H1 (cell line): Measurements from ENCODE around the gene TDRD6. TPM values are rescaled to one million over a fixed set of nuclear protein-coding genes. Genes with fewer than 3 reads are reported as not detected.

Experiments
- CTCF ChIA-PET: fragments of 300-600 bp; sonication (Branson Sonifier 250); formaldehyde crosslinking; loops from one replicate; lab custom pipeline; 2021; ENCODE audit not compliant: partially characterized antibody; lab: Charles Lee
- POLR2A ChIA-PET: fragments of 300-600 bp; sonication (Branson Sonifier 250); formaldehyde crosslinking; loops from one replicate; lab custom pipeline; 2021; ENCODE audit warnings: inconsistent platforms; ENCODE audit not compliant: partially characterized antibody; lab: Charles Lee
- DNase-seq, 2 experiments: peaks; one replicate each; pipeline versions ENCODE4 v3.0.0 to v3.0.0-alpha.2; 2010 to 2022; ENCODE audit warnings: low spot score in 2 of 2, low read depth in 1 of 2, mixed read lengths in 1 of 2
- FAIRE-seq: peaks from 2 replicates; lab custom pipeline; 2011; peaks lifted over from hg19 to GRCh38; lab: Jason Lieb, UNC
- H2AFZ ChIP-seq: 2 replicates; pipeline ENCODE4 v1.8.1; 2012; ENCODE audit warnings: low read length, inconsistent platforms
- H2AK5ac ChIP-seq: 2 replicates; pipeline ENCODE4 v1.6.1; 2013; ENCODE audit warnings: low read depth, low read length
- H2BK120ac ChIP-seq: replicated peaks from 2 replicates; pipeline ENCODE3; 2013; ENCODE audit warnings: low read depth, low read length, inconsistent platforms
- H2BK12ac ChIP-seq: 2 replicates; pipeline ENCODE4 v1.6.1; 2013; ENCODE audit warnings: low read depth, low read length
- H2BK15ac ChIP-seq: 2 replicates; pipeline ENCODE4 v1.6.1; 2013; ENCODE audit warnings: low read length
- H2BK20ac ChIP-seq: 2 replicates; pipeline ENCODE4 v1.6.1; 2013; ENCODE audit warnings: low read length
- H2BK5ac ChIP-seq: 2 replicates; pipeline ENCODE4 v1.6.1; 2013; ENCODE audit warnings: low read depth, low read length
- H3K14ac ChIP-seq: 2 replicates; pipeline ENCODE4 v1.6.1; 2013; ENCODE audit warnings: inconsistent platforms; ENCODE audit not compliant: insufficient read length
- H3K18ac ChIP-seq: 2 replicates; pipeline ENCODE4 v1.6.1; 2013; ENCODE audit warnings: low read length; ENCODE audit errors: extremely low read depth
- H3K23ac ChIP-seq: 2 replicates; pipeline ENCODE4 v1.6.1; 2013; ENCODE audit warnings: inconsistent platforms; ENCODE audit not compliant: insufficient read length
- H3K23me2 ChIP-seq: 2 replicates; pipeline ENCODE4 v1.6.1; 2013; ENCODE audit warnings: low read depth, low read length
- H3K27ac ChIP-seq: 2 replicates; pipeline ENCODE4 v1.6.1; 2011; ENCODE audit warnings: low read depth, low read length, inconsistent platforms
- H3K27me3 ChIP-seq, 4 experiments: replicated peaks in 1 of 4; 1 replicate in 1 of 4; 2 replicates in 3 of 4; pipeline versions ENCODE4 v1.6.1 to v1.8.1; 2011 to 2013; ENCODE audit warnings: low read length in 3 of 4, mild to moderate bottlenecking in 3 of 4, inconsistent platforms in 2 of 4, mixed read lengths in 2 of 4, moderate library complexity in 1 of 4; ENCODE audit not compliant: control insufficient read depth in 3 of 4, insufficient read depth in 3 of 4; ENCODE audit errors: extremely low read depth in 1 of 4
- H3K36me3 ChIP-seq, 4 experiments: 2 replicates each; pipeline versions ENCODE4 v1.6.1 to v1.8.1; 2011 to 2013; ENCODE audit warnings: mild to moderate bottlenecking in 4 of 4, low read length in 3 of 4, moderate library complexity in 2 of 4, control low read depth in 1 of 4, inconsistent platforms in 1 of 4; ENCODE audit not compliant: insufficient read depth in 4 of 4, control insufficient read depth in 2 of 4
- H3K4ac ChIP-seq: replicated peaks from 2 replicates; pipeline ENCODE3; 2013; ENCODE audit warnings: low read length, low read depth, mixed read lengths, inconsistent platforms; ENCODE audit not compliant: insufficient read length
- H3K4me1 ChIP-seq, 4 experiments: replicated peaks in 1 of 4; 1 replicate in 1 of 4; 2 replicates in 3 of 4; pipeline versions ENCODE4 v1.6.1 to v1.8.1; 2011 to 2013; ENCODE audit warnings: low read length in 3 of 4, inconsistent platforms in 2 of 4, mixed read lengths in 1 of 4; ENCODE audit not compliant: insufficient read depth in 4 of 4, control insufficient read depth in 3 of 4
- H3K4me2 ChIP-seq, 2 experiments: 2 replicates each; pipeline versions ENCODE4 v1.6.1 to v1.8.1; 2011 to 2013; ENCODE audit warnings: low read depth in 2 of 2, low read length in 2 of 2, control low read depth in 1 of 2, inconsistent platforms in 1 of 2, mild to moderate bottlenecking in 1 of 2; ENCODE audit not compliant: insufficient read depth in 1 of 2
- H3K4me3 ChIP-seq, 4 experiments: fragments of 200-600, 300-600 bp in 1 of 4; sonication (generic), shearing (Covaris generic), sonication (Bioruptor Twin) in 1 of 4; 2 replicates each; pipeline versions ENCODE4 v1.5.1 to v1.8.1; 2011 to 2016; ENCODE audit warnings: low read length in 4 of 4, low read depth in 3 of 4, control low read depth in 2 of 4, inconsistent platforms in 2 of 4, mild to moderate bottlenecking in 2 of 4, mixed read lengths in 1 of 4, moderate library complexity in 1 of 4; ENCODE audit not compliant: insufficient read depth in 2 of 4; ENCODE audit errors: extremely low read depth in 1 of 4
- H3K56ac ChIP-seq: replicated peaks from 2 replicates; pipeline ENCODE3; 2013; ENCODE audit warnings: low read depth, mild to moderate bottlenecking, mixed read lengths, low read length, inconsistent platforms; ENCODE audit not compliant: insufficient read length
- H3K79me1 ChIP-seq: 2 replicates; pipeline ENCODE4 v1.6.1; 2013; ENCODE audit warnings: low read depth, low read length, control low read depth
- H3K79me2 ChIP-seq, 2 experiments: 2 replicates each; pipeline versions ENCODE4 v1.6.1 to v1.8.1; 2012 to 2013; ENCODE audit warnings: low read length in 2 of 2, mild to moderate bottlenecking in 2 of 2, inconsistent platforms in 1 of 2; ENCODE audit not compliant: insufficient read depth in 2 of 2, control insufficient read depth in 1 of 2
- H3K9ac ChIP-seq, 4 experiments: replicated peaks in 1 of 4; 1 replicate in 1 of 4; 2 replicates in 3 of 4; pipeline versions ENCODE4 v1.6.1 to v1.8.1; 2011 to 2013; ENCODE audit warnings: low read depth in 3 of 4, low read length in 3 of 4, control low read depth in 2 of 4, mild to moderate bottlenecking in 2 of 4, moderate library complexity in 2 of 4, inconsistent platforms in 1 of 4; ENCODE audit errors: extremely low read depth in 1 of 4
- H3K9me3 ChIP-seq, 2 experiments: 2 replicates each; pipeline versions ENCODE4 v1.6.1 to v1.8.1; 2012 to 2013; ENCODE audit warnings: mild to moderate bottlenecking in 2 of 2, moderate library complexity in 2 of 2, control low read depth in 1 of 2, inconsistent platforms in 1 of 2, low read depth in 1 of 2, low read length in 1 of 2, mixed read lengths in 1 of 2; ENCODE audit not compliant: insufficient read depth in 2 of 2
- H4K20me1 ChIP-seq, 2 experiments: replicated peaks in 1 of 2; 2 replicates each; pipeline versions ENCODE3 to v1.8.1; 2011 to 2013; ENCODE audit warnings: inconsistent platforms in 2 of 2, low read length in 2 of 2, mild to moderate bottlenecking in 1 of 2; ENCODE audit not compliant: insufficient read depth in 2 of 2, control insufficient read depth in 1 of 2
- H4K5ac ChIP-seq: 2 replicates; pipeline ENCODE4 v1.6.1; 2013; ENCODE audit warnings: low read length, low read depth, mixed read lengths, inconsistent platforms; ENCODE audit not compliant: insufficient read length
- H4K8ac ChIP-seq: 2 replicates; pipeline ENCODE4 v1.8.0; 2013; ENCODE audit warnings: mild to moderate bottlenecking, moderate library complexity, low read length, inconsistent platforms; ENCODE audit not compliant: insufficient read depth; ENCODE audit errors: extremely low read depth
- H4K91ac ChIP-seq: replicated peaks from 2 replicates; pipeline ENCODE3; 2013; ENCODE audit warnings: low read length, mixed read lengths, inconsistent platforms; ENCODE audit not compliant: insufficient read length
- BACH1 ChIP-seq: IDR thresholded peaks from 2 replicates; pipeline ENCODE4 v1.6.1; 2012; ENCODE audit warnings: low read length, improper control_type of control experiment
- BCL11A ChIP-seq, 2 experiments: IDR thresholded peaks; one replicate each; pipeline ENCODE4 v1.6.1; 2011; ENCODE audit warnings: low read depth in 2 of 2, low read length in 2 of 2, mild to moderate bottlenecking in 2 of 2
- CBX5 ChIP-seq: fragments of 300-800, 300-1000 bp; sonication (generic); IDR thresholded peaks from 2 replicates; pipeline ENCODE4 v1.7.1; 2016; ENCODE audit warnings: antibody characterized with exemption, low read length, low read depth
- CHD2 ChIP-seq: IDR thresholded peaks from 2 replicates; pipeline ENCODE4 v1.6.1; 2012; ENCODE audit warnings: low read length, improper control_type of control experiment
- GTF2F1 ChIP-seq: IDR thresholded peaks from 2 replicates; pipeline ENCODE4 v1.6.1; 2012; ENCODE audit warnings: low read depth, low read length, improper control_type of control experiment, borderline replicate concordance
- PHF8 ChIP-seq: fragments of 200-600 bp; sonication (generic); conservative IDR thresholded peaks from 2 replicates; pipeline ENCODE4 v1.7.1; 2012; ENCODE audit warnings: low read depth, mild to moderate bottlenecking, inconsistent platforms, low read length, moderate library complexity
- RAD21 ChIP-seq, 2 experiments: IDR thresholded peaks in 1 of 2; conservative IDR thresholded peaks in 1 of 2; 2 replicates each; pipeline ENCODE4 v1.6.1; 2011; ENCODE audit warnings: low read depth in 2 of 2, low read length in 2 of 2, improper control_type of control experiment in 1 of 2, inconsistent platforms in 1 of 2, mild to moderate bottlenecking in 1 of 2, moderate library complexity in 1 of 2
- RNF2 ChIP-seq: fragments of 200-900, 300-1000 bp; sonication (generic); IDR thresholded peaks from 2 replicates; pipeline ENCODE4 v1.7.1; 2016; ENCODE audit warnings: borderline replicate concordance, low read depth, mild to moderate bottlenecking, antibody characterized with exemption, low read length; ENCODE audit not compliant: poor library complexity, severe bottlenecking; ENCODE audit errors: missing control alignments
- YY1 ChIP-seq: IDR thresholded peaks from 2 replicates; pipeline ENCODE4 v1.6.1; 2011; ENCODE audit warnings: low read depth, mild to moderate bottlenecking, low read length
- WGBS, 2 experiments: shearing (Covaris generic) in 1 of 2; methylation state at CpG; one replicate each; pipeline versions ENCODE4 v1.1.6 to v1.1.7; 2013 to 2015; ENCODE audit warnings: low lambda C conversion rate in 2 of 2, mixed read lengths in 2 of 2, inconsistent platforms in 1 of 2, low coverage in 1 of 2, missing lambda C conversion rate in 1 of 2; ENCODE audit not compliant: insufficient replicate concordance in 2 of 2, insufficient coverage in 1 of 2, insufficient read length in 1 of 2; ENCODE audit errors: extremely low coverage in 1 of 2, missing lambda C conversion rate in 1 of 2; 5-methylcytosine and 5-hydroxymethylcytosine counted together
- polyA plus RNA-seq, 7 experiments: library from polyadenylated mRNA; depleted of rRNA in 3 of 7; stranded (reverse) in 5 of 7; unstranded in 2 of 7; fragments of >200 nt in 5 of 7; fragments of 200-250 nt in 2 of 7; gene quantifications; 1 replicate in 5 of 7; 2 replicates in 1 of 7; 4 replicates in 1 of 7; pipeline versions ENCODE4 v1.2.1 to v1.2.3, GENCODE V29; 2011 to 2013; ENCODE audit warnings: missing spikeins in 2 of 7, mixed read lengths in 2 of 7
- total RNA-seq: library from RNA; stranded (reverse); fragmentation: NEBNext Ultra II Directional; extraction: Animal tissue kit (Norgen Biotek cat#: 25700); gene quantifications from 2 replicates; pipeline ENCODE4 v1.2.1, GENCODE V29; 2021
- TF ChIP-seq, protein P1 (sequence below): IDR thresholded peaks from 2 replicates; pipeline ENCODE4 v1.6.1; 2011; ENCODE audit warnings: low read depth, mild to moderate bottlenecking, low read length; ENCODE audit not compliant: insufficient read depth

Gene TDRD6
- total and polyA plus RNA-seq, 2 of the 8 experiments (the other 6 are each of a cell fraction or from before 2014, with no cell fraction given), result 0.06 to 0.19 TPM

DNA sequence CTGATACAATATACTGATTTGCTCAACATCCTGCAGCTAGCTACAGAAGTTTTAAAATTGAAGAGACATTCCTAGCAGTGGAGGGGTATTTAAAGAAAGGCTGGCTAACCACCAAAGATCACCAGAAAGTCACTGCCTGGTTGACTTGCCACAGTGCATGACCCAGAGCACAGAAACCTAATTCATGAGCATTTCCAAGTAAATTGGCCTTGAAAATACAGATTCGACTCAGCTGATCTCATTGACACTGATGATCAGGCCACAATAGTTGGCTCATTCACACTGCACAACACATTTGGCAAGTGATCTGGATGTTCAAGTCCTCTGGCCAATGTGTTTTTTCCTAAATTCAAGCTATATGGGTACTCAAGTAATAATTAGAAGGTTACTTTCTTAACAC lies 13.3 kb upstream of the TDRD6 start:
- Histone ChIP-seq H2AFZ (no peak overlapping the region), H2AK5ac (no peak overlapping the region), H2BK20ac (no peak overlapping the region), H3K36me3 (no peaks in the 10 kb centered on the region), H4K91ac (no peak overlapping the region), H3K79me1 (no peaks in the 10 kb centered on the region), H3K23ac (no peak overlapping the region), H4K20me1 (no peaks in the 10 kb centered on the region), H3K18ac (no peak overlapping the region), H3K4ac (no peak overlapping the region), H3K9me3 (no peaks in the 10 kb centered on the region), H4K8ac (no peak overlapping the region), H3K14ac (no peak overlapping the region), H3K4me1 (no peaks in the 10 kb centered on the region), H2BK12ac (no peak overlapping the region), H3K23me2 (no peaks in the 10 kb centered on the region), H4K5ac (no peak overlapping the region), H3K79me2 (no peaks in the 10 kb centered on the region), H3K27me3 (no peaks in the 10 kb centered on the region), H3K9ac (no peak overlapping the region), H3K4me2 (no peak overlapping the region), H3K4me3 (no peak overlapping the region), H2BK15ac (no peak overlapping the region), H3K56ac (no peak overlapping the region), H2BK5ac (no peak overlapping the region), H3K27ac (no peak overlapping the region), H2BK120ac (no peak overlapping the region)
- TF ChIP-seq RNF2 (no peak), GTF2F1 (no peak), YY1 (no peak), CHD2 (no peak), BCL11A (IDR thresholded peaks at IDR 0.05; ENCODE audit: low read depth in 2 of 2, low read length in 2 of 2) (no peak), BACH1 (no peak), RAD21 (IDR thresholded peaks at IDR 0.05 in 1 of 2, conservative IDR thresholded peaks at IDR 0.05 in 1 of 2; ENCODE audit: low read depth in 2 of 2, low read length in 2 of 2) (no peak), CBX5 (no peak), PHF8 (no peak)
- TF ChIP-seq, protein P1, sequence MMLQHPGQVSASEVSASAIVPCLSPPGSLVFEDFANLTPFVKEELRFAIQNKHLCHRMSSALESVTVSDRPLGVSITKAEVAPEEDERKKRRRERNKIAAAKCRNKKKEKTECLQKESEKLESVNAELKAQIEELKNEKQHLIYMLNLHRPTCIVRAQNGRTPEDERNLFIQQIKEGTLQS, result no peak
- CTCF ChIA-PET, result interaction anchor here (0.7 to 3.7 kb wide), 7 partner anchors 18 to 584 kb away, joined by 3 to 14 read pairs (median 3); no protein-coding TSS in a partner anchor
- POLR2A ChIA-PET, result no interaction called here
- DNase-seq (no peak), FAIRE-seq (no peak)
- 82% methylated on average over 1 of the region's 1 CpG; no CpG with 5 or more reads in 1 of the 2 experiments for WGBS, 2 experiments
